Measurements from ENCODE around the gene LRRTM4. TPM values are rescaled to one million over a fixed set of nuclear protein-coding genes. Genes with fewer than 3 reads are reported as not detected.

The LRRTM4 gene
- total RNA-seq, 4 donors from 2014 or later: 0.27 to 0.32 TPM; not detected in 2

GRCh38 chr2:77018219-77018618 lies 504.0 kb downstream of the LRRTM4 start:
- Histone ChIP-seq H3K4me1 (no peaks in the 10 kb centered on the region), H3K4me3 (no peak overlapping the region), H3K9me3 (no peaks in the 10 kb centered on the region), H3K27ac (no peak overlapping the region), H3K36me3 (no peaks in the 10 kb centered on the region), H3K27me3 (no peaks in the 10 kb centered on the region)
- TF ChIP-seq POLR2AphosphoS5 (IDR thresholded peaks at IDR 0.05): no peak
- no peak for TF ChIP-seq CTCF (IDR thresholded peaks at IDR 0.05)
- intact Hi-C loops (cut with DNase I; ENCODE audit: low total_unique reads) (no loop called here), in situ Hi-C loops (cut with MboI; ENCODE audit: low pct_ligation_motif_present in 1 of 4, low pct_unique_long_range_greater_than_20kb in 1 of 4, low sequenced_read_pairs in 3 of 4) (no loop called here)
- DNase-seq: no peak
- 57 to 100% methylated on average over 1 of the region's 1 CpG for WGBS, 2 donors (ENCODE audit: low coverage in 1 of 2)

DNA sequence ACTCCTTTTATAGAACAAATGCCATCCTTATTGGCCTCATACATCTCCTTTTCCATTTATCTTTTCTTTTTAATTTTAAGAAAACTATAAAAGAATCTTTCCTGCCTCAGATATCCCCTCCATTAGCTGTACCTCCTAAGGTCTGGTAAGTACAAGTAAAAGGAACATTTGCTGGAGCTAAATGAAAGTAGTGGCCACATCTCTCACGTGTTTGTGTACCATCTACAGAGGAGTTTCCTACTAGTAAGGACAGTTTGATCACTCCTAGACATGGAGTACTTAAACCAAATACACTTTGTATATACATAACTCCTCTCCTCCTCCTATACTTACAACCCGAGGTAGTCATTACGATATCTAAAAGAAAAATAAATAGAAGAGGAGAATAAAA lies 504.8 kb downstream of the LRRTM4 start:
- Histone ChIP-seq H3K27ac (no peak overlapping the region), H3K36me3 (no peaks in the 10 kb centered on the region), H3K27me3 (no peaks in the 10 kb centered on the region), H3K9me3 (no peaks in the 10 kb centered on the region), H3K4me1 (no peaks in the 10 kb centered on the region), H3K4me3 (no peak overlapping the region)
- no peak for DNase-seq
- in situ Hi-C loops (cut with MboI; ENCODE audit: low pct_ligation_motif_present in 1 of 4, low pct_unique_long_range_greater_than_20kb in 1 of 4, low sequenced_read_pairs in 3 of 4) (no loop called here), intact Hi-C loops (cut with DNase I; ENCODE audit: low total_unique reads) (no loop called here)
- TF ChIP-seq CTCF (IDR thresholded peaks at IDR 0.05) (no peak), POLR2A (IDR thresholded peaks at IDR 0.05) (no peak), EP300 (IDR thresholded peaks at IDR 0.05; ENCODE audit: low read depth) (no peak), POLR2AphosphoS5 (IDR thresholded peaks at IDR 0.05) (no peak)
- WGBS, 2 donors (ENCODE audit: low coverage in 1 of 2): 58 to 71% methylated on average over 3 of the region's 3 CpGs

DNA sequence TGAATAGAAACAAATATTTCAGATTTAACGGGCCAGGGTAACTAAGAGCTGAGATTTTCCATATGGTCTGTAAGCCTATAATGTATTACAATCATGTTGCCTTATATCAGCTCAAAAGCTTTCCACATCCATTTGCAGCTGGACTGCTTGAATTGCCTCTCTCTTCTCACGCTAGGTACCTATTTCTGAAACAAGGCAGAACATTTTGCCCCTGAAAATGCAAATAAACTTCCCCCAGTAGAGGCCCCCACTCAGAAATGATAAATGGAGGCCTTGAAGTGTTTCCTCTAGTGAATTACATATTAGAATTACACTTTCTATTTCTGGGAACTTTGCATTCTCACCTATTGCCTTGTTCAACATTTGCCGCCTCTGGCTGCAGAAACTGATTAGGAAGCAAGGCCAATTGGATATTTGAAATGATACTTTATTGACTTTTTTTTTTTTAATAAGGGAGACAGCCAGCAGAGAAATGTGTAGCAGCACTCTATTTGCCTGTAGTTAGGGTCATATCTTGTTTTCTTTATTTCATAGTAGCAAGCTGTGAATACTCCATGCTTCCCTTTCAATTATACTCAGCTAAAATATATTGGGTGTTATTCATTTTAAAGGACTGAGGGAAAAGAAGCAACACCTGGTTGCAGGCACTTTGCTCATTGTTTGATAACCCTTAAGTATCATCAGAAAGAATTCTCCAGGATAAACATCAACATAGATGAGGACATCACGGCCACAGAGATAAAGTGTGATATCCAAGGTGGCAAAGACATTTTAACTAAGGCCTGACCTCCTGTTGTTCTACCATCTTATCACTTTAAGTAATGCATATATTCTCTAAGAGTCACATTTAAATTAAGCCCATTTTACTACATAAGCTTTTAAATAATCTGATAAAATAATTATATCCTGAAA lies 505.5 kb downstream of the LRRTM4 start:
- intact Hi-C loops (cut with DNase I; ENCODE audit: low total_unique reads): no loop called here
- Histone ChIP-seq H3K4me1 (no peaks in the 10 kb centered on the region), H3K36me3 (no peaks in the 10 kb centered on the region), H3K27ac (no peak overlapping the region), H3K9me3 (no peaks in the 10 kb centered on the region), H3K27me3 (no peaks in the 10 kb centered on the region), H3K4me3 (no peak overlapping the region)
- in situ Hi-C loops (cut with MboI; ENCODE audit: low pct_ligation_motif_present in 1 of 4, low pct_unique_long_range_greater_than_20kb in 1 of 4, low sequenced_read_pairs in 3 of 4): no loop called here
- TF ChIP-seq EP300 (IDR thresholded peaks at IDR 0.05; ENCODE audit: low read depth) (no peak), CTCF (IDR thresholded peaks at IDR 0.05) (no peak), POLR2AphosphoS5 (IDR thresholded peaks at IDR 0.05) (no peak), POLR2A (IDR thresholded peaks at IDR 0.05) (no peak)
- DNase-seq: no peak
- WGBS, 2 donors (ENCODE audit: low coverage in 1 of 2): 48 to 65% methylated on average over 4 of the region's 4 CpGs

- H3K27ac ChIP-seq: no peak overlapping the region
- TF ChIP-seq POLR2AphosphoS5 (IDR thresholded peaks at IDR 0.05): no peak
- TF ChIP-seq EP300 (IDR thresholded peaks at IDR 0.05; ENCODE audit: low read depth): no peak
- TF ChIP-seq POLR2A (IDR thresholded peaks at IDR 0.05): no peak
- no peak for TF ChIP-seq CTCF (IDR thresholded peaks at IDR 0.05)
- no peak for DNase-seq
- H3K4me1 ChIP-seq: no peaks in the 10 kb centered on the region
- no peak overlapping the region for H3K4me3 ChIP-seq
- in situ Hi-C loops (cut with MboI; ENCODE audit: low pct_ligation_motif_present in 1 of 4, low pct_unique_long_range_greater_than_20kb in 1 of 4, low sequenced_read_pairs in 3 of 4): no loop called here
- no peaks in the 10 kb centered on the region for H3K27me3 ChIP-seq
- H3K36me3 ChIP-seq: no peaks in the 10 kb centered on the region
- 72 to 93% methylated on average over 2 of the region's 2 CpGs for WGBS, 2 donors (ENCODE audit: low coverage in 1 of 2)
- intact Hi-C loops (cut with DNase I; ENCODE audit: low total_unique reads): no loop called here
- no peaks in the 10 kb centered on the region for H3K9me3 ChIP-seq
Observed at GRCh38 chr2:77013953-77014352, 508.2 kb downstream of the LRRTM4 start.

Measured in transverse colon (tissue), 4 donors.